DMS114 treated with DMSO at 0.1 percent for 48 hours (cell line): ENCODE data around the gene PFDN1.

Experiments used
- DNase-seq: peaks from one replicate; lab custom pipeline; 2025; ENCODE audit not compliant: unreplicated experiment; lab: John Stamatoyannopoulos, UW

PFDN1 gene

GRCh38 chr5:140298183-140298601, 4.7 kb downstream of the PFDN1 start:
- peak; percentile 83 for DNase-seq

GRCh38 chr5:140297283-140297682, 5.6 kb downstream of the PFDN1 start:
- peak; percentile 50 for DNase-seq

- DNase-seq = no peak
Observed at GRCh38 chr5:140296289-140296688, 6.6 kb downstream of the PFDN1 start.

- DNase-seq = no peak
Observed at GRCh38 chr5:140295414-140295813, 7.5 kb downstream of the PFDN1 start.

- no peak for DNase-seq
Observed at GRCh38 chr5:140294753-140295152, 8.1 kb downstream of the PFDN1 start.

- DNase-seq = no peak
Observed at GRCh38 chr5:140293849-140294100, 9.1 kb downstream of the PFDN1 start.

GRCh38 chr5:140293091-140293848, 9.6 kb downstream of the PFDN1 start:
- DNase-seq = no peak

GRCh38 chr5:140292212-140293036, 10.5 kb downstream of the PFDN1 start:
- DNase-seq = no peak

- DNase-seq = no peak
Observed at GRCh38 chr5:140287801-140288521, 14.9 kb downstream of the PFDN1 start.

- no peak for DNase-seq
Observed at GRCh38 chr5:140286424-140286823, 16.5 kb downstream of the PFDN1 start.

- DNase-seq = no peak
Observed at GRCh38 chr5:140284013-140284412, 18.9 kb downstream of the PFDN1 start.

GRCh38 chr5:140282266-140282665, 20.6 kb downstream of the PFDN1 start:
- DNase-seq = no peak

- no peak for DNase-seq
Observed at GRCh38 chr5:140275837-140276236, 27.1 kb downstream of the PFDN1 start.

- DNase-seq = no peak
Observed at GRCh38 chr5:140273401-140273877, 29.5 kb downstream of the PFDN1 start.

- DNase-seq = no peak
Observed at GRCh38 chr5:140270008-140270407, 32.9 kb downstream of the PFDN1 start.

- DNase-seq = no peak
Observed at GRCh38 chr5:140267559-140268018, 35.3 kb downstream of the PFDN1 start.

GRCh38 chr5:140267201-140267540, 35.7 kb downstream of the PFDN1 start:
- DNase-seq = no peak

- no peak for DNase-seq
Observed at GRCh38 chr5:140266471-140267200, 36.3 kb downstream of the PFDN1 start.

- no peak for DNase-seq
Observed at GRCh38 chr5:140265845-140266244, 37.1 kb downstream of the PFDN1 start.

GRCh38 chr5:140262839-140263238, 40.1 kb downstream of the PFDN1 start:
- DNase-seq = no peak

- no peak for DNase-seq
Observed at GRCh38 chr5:140262221-140262620, 40.7 kb downstream of the PFDN1 start.
